GM18519 (cell line): ENCODE measurements around the gene THRAP3.
"Not testable (repeated sequence)": the region's sequence is repeated elsewhere in the genome, so short reads cannot be mapped to it uniquely, and the experiment has no call there.

ENCODE experiments used
- ATAC-seq: cut with Tn5 transposase; IDR thresholded peaks from one replicate; pipeline ENCODE4 v1.9.1; 2021; ENCODE audit warnings: mild to moderate bottlenecking, moderate library complexity; ENCODE audit not compliant: unreplicated experiment, low FRiP score

The THRAP3 gene

DNA sequence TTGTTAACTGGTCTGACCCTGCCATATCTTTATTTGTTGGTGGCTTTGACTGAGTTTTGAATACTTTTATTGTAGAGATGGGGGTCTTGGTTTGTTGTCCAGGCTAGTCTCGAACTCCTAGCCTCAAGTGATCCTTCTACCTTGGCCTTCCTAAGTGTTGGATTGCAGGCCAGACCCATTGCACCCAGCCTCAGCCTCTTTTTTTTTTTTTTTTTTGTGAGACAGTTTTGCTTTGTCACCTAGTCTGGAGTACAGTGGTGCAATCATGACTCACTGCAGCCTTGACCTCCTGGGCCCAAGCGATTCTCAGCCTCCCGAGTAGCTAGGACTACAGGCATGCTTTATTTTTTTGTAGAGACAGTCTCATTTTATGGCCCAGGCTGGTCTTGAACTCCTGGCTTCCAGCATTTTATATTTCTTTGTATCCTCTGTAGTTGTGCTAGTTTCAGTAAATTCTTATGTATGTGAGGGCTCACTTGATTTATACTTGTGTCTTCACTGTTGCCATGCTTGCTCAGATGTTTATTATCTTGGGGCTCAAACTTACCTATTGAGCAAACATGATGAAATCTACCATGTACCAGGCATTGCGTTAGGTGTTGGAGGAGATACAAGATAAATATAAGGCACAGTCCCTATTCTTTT lies 24.1 kb downstream of the THRAP3 start:
- ATAC-seq = no peak

DNA sequence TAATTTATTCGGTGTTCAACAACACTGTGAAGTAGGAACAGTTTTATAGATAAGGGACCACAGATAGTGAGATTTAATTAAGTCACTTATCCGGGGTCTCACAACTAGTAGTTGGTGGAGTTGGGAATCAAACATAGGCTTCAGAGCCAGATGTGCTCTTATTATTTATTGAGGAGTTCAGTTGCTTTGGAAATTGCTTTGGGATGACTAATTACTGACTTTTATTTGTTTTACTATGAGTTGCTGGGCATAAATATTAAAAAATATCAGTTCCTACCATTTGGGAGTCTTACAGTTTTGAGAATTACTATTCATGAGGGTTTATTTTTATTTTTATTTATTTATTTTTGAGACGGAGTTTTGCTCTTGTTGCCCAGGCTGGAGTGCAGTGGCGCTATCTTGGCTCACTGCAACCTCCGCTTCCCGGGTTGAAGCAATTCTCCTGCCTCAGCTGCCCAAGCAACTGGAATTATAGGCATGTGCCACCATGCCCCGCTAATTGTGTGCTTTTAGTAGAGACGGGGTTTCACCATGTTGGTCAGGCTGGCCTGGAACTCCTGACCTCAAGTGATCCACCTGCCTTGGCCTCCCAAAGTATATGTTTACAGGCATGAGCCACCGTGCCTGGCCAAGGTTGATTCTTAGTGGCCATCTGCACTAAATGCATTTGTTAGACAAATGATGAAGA lies 27.7 kb downstream of the THRAP3 start:
- no peak for ATAC-seq

DNA sequence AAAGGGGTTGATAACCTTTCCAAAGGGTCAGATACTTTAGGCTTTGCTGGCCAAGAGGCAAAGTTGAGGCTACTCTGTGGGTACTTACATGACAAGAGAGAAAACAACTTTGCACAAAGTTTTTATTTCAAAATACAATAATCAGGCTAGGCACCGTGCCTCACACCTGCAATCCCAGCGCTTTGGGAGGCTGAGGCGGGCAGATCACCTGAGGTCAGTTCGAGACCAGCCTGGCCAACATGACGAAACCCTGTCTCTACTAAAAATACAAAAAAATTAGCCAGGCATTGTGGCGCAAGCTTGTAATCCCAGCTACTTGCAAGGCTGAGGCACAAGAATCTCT lies 28.2 kb downstream of the THRAP3 start:
- not testable (repeated sequence) for ATAC-seq

DNA sequence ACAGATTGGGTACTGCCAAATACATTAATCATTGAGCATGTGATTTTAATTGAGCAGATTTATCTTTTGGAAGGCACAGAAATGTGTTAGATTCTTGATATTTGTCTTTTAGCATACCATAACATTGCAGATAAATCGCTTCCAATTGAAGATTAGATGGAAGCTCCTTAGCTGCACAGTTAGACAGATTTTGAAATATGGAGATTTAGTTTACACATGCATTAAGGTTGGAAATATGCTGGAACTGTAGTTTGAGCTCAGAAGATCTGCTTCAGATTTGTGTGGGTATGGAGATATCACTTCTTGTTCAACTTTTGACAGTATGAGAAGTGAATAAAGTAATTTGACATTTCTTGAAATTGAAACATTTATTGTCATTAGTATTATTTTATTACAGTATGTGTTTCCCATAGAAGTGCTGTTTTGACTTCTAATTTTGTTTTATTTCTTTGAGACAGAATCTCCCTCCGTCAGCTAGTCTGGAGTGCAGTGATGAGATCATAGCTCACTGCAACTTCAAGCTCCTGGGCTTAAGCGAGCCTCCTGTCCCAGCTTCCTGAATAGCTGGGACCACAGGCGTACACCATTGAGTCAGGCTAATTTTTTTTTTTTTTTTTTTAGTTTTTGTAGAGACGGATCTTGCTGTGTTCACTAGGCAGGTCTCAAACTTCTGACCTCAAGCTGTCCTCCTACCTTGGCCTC lies 29.1 kb downstream of the THRAP3 start:
- ATAC-seq = no peak

DNA sequence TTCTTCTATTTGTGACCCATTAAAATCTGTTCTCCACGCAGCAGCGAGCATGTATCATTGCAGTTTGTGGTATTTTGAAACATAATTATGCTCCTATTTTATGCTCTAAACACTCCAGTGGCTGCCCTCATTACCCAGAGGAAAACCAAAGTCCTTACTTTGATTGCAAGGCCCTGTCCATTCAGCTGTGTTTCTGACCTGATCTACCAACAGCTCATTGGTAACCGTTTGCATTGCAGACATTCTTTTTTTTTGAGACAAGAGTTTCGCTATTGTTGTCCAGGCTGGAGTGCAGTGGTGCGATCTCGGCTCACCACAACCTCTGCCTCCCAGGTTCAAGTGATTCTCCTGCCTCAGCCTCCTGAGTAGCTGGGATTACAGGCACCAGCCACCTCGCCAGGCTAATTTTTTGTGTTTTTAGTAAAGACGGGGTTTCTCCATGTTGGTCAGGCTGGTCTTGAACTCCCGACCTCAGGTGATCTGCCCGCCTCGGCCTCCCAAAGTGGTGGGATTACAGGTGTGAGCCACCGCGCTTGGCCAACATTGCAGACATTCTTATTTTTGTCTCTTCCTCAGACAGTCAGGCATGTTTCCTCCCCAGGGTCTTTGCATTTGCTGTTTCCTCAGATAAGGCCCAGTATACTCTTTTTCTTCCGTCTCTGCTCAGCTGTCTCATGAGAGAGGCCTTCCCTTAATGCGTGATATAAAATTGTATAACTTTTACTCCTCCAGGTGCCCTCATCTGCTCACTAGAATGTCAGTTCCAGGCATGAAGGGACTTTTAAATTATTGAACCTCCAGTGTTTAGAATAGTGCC lies 32.5 kb downstream of the THRAP3 start:
- ATAC-seq = no peak

DNA sequence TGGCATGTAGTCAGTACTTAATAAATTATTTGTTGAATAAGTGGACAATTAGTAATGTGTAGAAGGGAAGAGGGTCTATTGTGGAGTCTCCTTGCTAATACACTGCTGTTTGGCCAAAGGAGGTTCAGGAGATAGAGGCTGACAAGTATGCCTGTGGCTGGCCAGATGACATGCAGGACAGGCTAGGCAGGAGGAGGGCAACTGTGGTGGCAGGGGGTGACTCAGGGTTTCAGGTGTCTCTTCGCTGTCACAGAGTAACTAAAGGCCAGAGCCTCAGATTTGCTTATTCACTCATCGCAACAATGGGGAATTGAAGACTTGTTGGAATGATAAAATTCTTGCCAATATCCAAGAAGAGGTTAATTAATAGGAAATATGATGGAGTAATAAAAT lies 33.1 kb downstream of the THRAP3 start:
- ATAC-seq = no peak

DNA sequence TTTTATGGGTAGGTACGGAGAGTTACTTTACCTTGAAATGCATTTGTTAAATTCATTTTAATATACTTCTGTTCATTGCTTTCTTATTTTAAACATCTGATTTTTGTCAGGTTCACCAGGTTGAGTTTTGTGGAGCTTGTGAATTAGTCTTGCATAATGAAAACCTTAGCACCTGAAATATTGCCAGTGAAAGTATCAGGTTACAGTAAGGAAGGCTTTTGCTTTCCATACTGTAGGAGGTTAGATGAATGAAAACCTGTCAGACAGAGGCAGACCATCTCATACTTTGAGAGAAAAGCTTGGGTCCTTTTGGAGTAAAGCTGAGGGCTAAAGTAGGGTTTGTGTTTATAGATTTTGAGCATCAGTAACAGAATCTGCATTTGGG lies 34.7 kb downstream of the THRAP3 start:
- ATAC-seq = no peak

DNA sequence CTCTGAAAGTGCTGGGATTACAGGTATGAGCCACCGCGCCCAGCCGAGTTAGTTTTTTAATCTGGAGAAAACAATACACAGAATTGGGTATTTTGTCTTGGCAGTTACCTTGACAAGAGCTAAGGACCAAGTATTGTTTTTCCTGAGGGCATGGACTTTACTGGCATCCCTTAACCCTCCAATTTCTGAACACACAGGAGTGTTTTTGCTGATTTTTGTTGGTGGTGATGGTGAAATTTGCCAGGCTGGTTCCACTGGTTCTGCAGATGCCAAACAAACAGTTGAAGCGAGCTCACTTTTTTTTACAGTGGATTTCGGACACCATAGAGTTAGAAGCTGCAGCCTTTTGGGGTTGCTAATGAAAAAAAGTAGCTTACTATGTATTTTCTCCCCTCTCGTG lies 44.7 kb downstream of the THRAP3 start:
- no peak for ATAC-seq

DNA sequence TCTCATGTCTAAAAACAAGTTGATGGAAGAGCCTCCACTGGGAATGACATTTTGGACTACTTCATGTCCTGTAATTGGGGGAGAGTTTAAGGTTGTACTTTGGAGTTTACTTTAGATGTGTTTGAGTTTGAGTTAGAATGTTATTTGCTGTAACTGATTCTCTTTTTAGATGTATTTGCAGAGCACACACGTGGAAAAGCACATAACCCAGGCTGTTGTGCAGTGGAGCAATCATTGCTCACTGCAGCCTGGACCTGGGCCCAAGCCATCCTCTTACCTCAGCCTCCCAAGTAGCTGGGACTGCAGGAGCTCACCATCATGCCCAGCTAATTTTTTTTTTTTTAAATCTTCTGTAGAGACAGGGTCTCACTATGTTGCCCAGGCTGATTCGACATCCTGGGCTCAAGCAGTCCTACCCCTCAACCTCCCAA lies 45.2 kb downstream of the THRAP3 start:
- no peak for ATAC-seq

DNA sequence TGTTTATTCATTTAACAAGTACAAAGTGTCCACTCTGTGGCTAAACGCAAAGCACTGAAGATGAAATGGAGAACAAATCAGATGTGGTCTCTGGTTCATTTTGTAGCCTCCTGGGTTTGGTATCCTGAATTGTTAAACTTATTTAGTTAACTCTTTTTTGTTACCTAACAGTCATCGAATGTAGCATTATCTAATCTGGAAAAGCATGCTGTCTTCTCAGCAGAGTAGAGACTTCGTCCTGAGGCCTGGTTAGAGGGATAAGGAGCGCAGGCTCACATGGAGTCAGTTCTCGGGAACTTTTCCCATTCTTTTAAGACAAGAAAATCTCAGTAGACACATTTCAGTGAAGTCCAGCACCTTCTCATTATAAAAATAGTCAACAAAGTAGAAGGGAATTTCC lies 48.8 kb downstream of the THRAP3 start:
- no peak for ATAC-seq

DNA sequence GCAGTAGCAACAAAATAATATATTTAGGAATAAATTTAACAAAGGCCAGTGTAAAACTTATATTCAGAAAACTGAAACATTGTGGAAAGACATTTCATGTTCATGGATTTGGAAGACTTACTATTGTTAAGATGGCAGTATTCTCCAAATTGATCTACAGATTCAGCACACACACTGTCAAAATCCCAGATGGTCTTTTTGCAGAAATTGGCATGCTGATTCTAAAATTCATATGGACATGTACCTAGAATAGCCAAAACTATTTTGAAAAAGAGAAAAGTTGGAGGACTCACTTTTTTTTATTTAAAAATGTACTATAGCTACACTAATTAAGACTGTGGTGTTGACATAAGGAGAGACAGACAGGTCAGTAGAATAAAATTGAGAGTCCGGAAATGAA lies 50.0 kb downstream of the THRAP3 start:
- no peak for ATAC-seq

DNA sequence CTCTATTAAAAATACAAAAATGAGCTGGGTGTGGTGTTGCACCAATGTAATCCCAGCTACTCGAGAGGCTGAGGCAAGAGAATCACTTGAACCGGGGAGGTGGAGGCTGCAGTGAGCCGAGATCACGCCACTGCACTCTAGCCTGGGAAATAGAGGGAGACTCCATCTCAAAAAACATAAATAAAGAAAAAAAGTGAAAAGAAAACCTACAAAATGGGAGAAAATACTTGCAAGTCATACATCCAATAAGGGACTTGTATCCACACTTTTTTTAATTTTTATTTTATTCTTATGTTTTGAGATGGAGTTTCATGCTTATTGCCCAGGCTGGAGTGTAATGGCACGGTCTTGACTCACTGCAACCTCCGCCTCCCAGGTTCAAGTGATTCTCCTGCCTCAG lies 52.4 kb downstream of the THRAP3 start:
- no peak for ATAC-seq

DNA sequence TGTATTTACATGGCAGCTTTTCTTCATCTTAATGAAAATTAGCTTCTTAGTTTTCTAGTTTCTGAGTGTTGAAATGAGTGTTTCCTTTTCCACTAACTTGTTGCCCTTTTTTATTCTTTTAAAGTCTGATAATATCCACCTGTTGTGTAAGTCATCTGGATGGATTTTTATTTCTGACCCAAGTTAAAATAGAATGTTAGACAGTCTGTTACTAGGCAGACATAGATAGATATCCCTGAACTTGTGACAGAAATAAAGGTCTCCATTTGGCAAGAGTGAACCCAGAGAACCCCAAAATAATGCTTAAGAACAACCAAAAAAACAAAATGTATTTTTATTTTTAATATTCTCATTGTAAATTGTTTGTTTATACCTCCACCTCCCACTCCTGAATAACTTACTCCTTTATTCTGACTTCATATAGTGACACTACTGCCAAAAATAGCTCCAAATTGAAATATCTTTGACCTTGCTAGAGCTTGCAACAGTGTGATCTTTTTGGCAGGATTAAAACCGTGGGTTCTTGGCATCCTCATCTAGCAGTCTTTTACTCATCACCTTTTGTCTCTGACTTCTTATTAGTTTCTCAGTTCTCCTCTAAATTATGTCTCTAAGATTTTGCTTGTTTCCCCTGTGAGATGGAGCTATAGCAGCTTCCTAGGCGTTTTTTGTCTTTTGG lies 55.0 kb downstream of the THRAP3 start:
- no peak for ATAC-seq

DNA sequence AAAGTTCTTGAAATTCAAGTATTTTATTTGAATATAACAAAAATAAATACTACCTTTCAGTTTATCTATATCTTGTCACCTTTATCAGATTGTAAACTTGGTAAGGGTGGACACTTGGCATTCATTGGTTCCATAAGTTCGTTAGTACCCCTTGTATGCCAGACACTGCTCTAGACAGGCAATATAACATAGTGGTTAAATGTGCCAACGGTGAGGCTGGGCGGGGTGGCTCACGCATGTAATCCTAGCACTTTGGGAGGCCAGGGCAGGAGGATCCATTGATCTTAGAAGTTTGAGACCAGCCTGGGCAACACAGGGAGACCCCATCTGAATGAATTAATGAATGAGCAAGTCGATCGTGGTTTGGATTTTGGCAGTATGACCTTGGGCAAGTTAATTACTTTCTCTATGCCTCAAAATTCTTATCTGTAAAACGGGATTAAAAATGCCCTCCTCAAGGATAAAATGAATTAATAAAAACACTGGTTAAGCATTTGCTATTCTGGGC lies 55.6 kb downstream of the THRAP3 start:
- ATAC-seq = no peak

DNA sequence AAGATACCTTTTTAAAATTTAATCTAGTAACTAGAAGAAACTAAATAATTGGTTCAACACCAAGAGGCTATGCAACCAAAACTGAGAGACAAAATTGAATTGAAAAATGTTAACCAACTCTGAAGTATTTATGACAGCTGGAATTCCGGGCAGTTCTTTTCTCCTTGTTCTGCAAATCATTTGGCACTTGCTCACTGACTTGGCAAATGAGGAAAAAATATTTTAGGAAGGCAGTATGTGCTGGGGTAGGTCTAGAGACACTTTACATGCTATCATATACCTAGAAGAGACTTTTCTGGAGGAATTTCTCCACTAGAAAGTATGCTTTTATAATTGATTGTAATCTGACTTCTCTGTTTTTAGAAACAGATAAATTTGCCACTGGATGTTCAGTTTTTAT lies 59.8 kb downstream of the THRAP3 start:
- no peak for ATAC-seq

DNA sequence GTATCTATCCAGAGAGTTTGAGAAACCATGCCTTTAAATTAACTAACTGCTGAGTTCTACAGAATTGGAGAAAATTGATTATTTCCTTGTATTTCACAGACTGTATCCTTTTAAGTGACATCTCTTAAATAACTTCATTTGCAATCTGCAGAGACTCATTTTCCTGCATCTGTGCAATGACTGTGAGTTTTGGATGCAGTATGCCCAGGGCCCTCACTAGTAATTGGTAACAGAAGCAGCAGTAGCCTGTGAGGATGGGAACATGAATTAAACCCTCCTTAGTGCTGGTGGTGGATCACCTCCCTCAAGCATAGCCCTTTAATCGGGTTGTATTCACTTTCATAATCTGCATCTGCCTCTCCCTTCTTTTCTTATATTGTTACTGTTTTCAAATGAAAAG lies 60.3 kb downstream of the THRAP3 start:
- ATAC-seq = no peak

DNA sequence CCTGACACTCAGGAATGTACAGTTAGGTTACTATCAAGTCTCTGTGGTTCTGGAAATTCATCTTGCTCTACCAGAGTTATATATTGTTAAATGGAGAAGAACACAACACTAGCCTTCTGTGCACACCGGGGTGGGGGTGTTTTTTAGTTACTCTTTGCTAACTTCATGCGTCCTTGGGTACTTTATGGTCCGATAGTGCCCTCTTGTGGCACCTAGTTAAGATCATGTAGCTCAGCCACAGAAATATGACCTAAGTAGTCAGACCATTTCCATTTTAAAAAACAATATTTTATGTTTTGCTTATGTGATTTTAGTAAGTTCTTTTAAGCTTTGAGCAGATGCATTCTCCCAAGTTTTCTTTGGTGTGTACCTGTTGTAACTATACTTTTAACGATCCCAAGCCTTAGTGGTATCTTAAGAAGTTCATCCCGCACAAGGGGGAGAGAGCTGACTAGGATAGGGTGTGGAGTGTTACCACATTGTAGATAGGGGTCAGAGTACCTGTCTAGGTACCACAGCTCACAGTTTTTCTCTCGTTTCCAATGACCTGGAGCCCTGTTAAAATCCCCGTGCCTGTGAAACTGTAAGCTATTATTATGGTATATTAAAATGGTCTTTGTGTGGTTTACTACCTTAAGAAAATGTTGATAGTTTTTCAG lies 61.3 kb downstream of the THRAP3 start:
- ATAC-seq = no peak

DNA sequence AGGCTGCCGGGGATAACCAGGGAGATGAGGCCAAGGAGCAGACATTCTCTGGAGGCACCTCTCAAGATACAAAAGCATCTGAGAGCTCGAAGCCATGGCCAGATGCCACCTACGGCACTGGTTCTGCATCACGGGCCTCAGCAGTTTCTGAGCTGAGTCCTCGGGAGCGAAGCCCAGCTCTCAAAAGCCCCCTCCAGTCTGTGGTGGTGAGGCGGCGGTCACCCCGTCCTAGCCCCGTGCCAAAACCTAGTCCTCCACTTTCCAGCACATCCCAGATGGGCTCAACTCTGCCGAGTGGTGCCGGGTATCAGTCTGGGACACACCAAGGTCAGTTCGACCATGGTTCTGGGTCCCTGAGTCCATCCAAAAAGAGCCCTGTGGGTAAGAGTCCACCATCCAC lies 62.6 kb downstream of the THRAP3 start:
- ATAC-seq = no peak

DNA sequence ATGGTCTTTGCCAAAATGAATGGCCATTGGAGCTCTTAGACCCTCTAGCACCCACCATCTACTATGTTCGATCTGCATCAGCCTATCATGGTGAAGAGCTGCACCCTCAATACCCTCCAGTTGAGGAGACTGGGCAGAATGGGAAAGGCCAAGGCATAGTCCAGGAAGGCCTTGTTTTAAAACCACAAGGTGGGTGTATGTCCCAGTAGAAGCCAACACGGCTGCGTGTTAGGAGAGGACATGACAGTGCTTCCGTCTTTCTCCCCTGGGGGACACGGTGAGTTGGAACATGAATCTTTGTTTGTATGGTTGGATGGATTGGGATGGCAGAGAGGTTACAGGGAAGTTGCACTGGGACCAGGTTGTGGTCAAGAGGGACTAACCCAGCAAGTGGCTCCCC lies 63.4 kb downstream of the THRAP3 start:
- no peak for ATAC-seq

DNA sequence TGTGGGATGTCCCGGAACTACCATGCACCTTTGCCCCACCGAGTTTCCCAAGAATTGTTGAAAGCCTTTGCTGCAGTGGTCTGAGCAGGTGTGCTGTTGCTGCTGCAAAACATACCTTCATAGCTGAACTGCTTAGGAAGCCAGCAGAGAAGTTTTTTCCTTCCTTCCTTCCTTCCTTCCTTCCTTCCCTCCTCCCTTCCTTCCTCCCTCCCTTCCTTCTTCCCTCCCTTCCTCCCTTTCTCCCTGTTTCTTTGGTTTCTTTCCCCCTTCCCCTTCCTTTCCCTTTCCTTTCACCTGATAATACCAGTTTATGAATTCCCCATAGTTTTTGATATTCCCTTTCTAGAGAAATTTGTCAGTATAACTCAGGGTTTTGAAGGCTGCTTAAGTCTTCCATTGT lies 71.1 kb downstream of the THRAP3 start:
- ATAC-seq = no peak
